ENCODE data around the gene VSX1.

The VSX1 gene

DNA sequence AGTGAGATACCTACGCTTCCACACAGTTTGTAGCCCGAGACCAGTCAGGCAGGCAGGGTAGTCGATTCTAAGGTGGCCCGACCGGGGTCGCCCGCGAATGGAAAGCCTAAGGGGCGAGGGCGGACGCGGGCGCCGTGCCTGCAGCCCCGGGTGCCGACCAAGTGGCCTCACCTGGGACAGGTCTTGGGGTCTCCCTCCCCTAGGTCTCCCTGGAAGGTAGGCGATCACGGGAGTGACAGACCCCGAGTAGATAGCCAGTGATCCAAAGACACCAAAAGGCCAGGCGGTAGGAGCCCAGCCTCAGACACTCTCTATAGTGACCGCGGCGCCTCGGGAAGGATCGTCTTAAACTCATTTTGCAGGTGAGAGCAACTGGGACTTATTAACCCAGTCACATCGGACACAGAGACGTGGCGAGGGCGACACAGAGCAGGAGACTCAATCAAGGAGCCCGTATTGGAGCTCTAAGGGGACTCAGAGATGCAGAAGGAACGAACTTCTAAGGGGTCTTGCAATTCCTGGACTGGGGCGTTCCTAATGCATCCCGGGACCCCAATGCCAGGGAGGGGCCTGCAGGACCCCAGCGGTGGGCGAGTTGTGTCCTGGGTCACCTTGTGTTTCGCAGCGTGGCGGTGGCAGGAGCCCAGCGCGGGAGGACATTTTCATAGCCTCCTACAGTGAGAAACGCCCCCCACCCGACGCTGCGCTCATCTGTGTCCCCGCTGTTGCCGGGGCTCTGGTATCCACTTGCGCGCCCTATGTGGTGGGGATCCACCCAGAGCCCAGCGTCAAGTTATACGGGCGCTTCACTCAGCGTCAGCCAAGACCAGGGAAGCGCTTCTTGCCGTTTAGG is 2.1 kb upstream of the VSX1 start:
- Histone ChIP-seq H3K9ac (ENCODE audit: low read length) (no peak overlapping the region), H3K27ac (ENCODE audit: low read depth, low read length) (no peak overlapping the region), H3K4me1 (ENCODE audit: control insufficient read depth, insufficient read depth, low read length) (no peaks in the 10 kb centered on the region), H3K4me3 (ENCODE audit: low read length) (no peak overlapping the region), H3K36me3 (ENCODE audit: control insufficient read depth, insufficient read depth, low read length) (no peaks in the 10 kb centered on the region), H3K27me3 (ENCODE audit: control insufficient read depth, insufficient read depth, low read length) (peaks cover 53% of the 10 kb centered on the region)

DNA sequence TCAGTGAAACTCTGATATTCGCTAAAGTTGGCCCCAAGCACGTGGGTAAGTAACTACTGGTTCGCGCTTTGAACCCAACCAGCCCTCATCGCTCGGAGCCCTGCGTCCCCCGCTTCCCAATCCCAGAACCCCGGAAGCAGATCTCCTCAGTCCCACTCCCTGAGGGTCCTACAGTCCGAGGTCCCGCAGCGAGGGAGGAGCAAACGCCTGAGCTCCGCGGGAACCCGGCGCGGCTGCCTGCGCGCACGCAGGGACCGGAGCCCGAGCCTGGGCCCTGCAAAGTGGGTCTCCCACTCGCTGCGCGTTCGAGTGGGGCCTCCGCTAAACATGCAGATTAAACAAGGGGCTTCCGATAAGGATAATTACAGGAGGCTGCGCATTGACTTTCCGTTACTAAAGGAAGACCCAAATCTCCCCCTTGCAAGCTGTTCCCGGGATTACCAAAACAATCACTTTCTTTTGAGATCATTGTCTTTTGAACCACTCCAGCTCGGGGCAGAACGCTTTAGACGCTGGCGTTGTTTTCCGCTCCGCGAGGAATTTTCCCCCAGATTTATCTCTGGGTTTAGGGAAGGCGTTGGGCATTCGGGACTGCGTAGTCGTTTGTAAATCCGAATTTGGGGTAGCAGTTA is 1.3 kb upstream of the VSX1 start:
- no peaks in the 10 kb centered on the region for H3K36me3 ChIP-seq (ENCODE audit: control insufficient read depth, insufficient read depth, low read length)
- H3K4me1 ChIP-seq (ENCODE audit: control insufficient read depth, insufficient read depth, low read length): no peaks in the 10 kb centered on the region
- no peak overlapping the region for H3K9ac ChIP-seq (ENCODE audit: low read length)
- H3K27me3 ChIP-seq (ENCODE audit: control insufficient read depth, insufficient read depth, low read length): peaks cover 51% of the 10 kb centered on the region
- H3K27ac ChIP-seq (ENCODE audit: low read depth, low read length): no peak overlapping the region
- no peak overlapping the region for H3K4me3 ChIP-seq (ENCODE audit: low read length)

DNA sequence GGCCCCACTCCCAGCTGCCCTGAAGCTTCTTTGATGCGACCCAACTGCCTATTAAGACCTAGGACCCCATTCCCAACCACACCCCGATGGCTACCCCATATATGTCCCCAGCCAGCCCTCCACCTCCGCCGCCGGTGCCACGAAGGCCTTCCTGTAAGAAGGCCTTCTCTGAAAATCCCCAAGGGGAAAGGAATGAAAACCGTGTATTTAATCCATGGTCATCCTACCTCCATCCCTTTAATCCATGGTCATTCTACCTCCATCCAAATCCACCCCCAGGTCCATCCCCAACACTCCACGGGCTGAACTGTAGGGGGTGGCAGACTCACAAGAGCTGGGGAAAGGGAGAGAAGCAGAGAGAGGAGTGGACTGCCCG is 545 bp upstream of the VSX1 start:
- Histone ChIP-seq H3K36me3 (ENCODE audit: control insufficient read depth, insufficient read depth, low read length) (no peaks in the 10 kb centered on the region), H3K4me3 (ENCODE audit: low read length) (no peak overlapping the region), H3K27me3 (ENCODE audit: control insufficient read depth, insufficient read depth, low read length) (peaks cover 45% of the 10 kb centered on the region), H3K9ac (ENCODE audit: low read length) (no peak overlapping the region), H3K27ac (ENCODE audit: low read depth, low read length) (no peak overlapping the region), H3K4me1 (ENCODE audit: control insufficient read depth, insufficient read depth, low read length) (peaks cover 4% of the 10 kb centered on the region)

DNA sequence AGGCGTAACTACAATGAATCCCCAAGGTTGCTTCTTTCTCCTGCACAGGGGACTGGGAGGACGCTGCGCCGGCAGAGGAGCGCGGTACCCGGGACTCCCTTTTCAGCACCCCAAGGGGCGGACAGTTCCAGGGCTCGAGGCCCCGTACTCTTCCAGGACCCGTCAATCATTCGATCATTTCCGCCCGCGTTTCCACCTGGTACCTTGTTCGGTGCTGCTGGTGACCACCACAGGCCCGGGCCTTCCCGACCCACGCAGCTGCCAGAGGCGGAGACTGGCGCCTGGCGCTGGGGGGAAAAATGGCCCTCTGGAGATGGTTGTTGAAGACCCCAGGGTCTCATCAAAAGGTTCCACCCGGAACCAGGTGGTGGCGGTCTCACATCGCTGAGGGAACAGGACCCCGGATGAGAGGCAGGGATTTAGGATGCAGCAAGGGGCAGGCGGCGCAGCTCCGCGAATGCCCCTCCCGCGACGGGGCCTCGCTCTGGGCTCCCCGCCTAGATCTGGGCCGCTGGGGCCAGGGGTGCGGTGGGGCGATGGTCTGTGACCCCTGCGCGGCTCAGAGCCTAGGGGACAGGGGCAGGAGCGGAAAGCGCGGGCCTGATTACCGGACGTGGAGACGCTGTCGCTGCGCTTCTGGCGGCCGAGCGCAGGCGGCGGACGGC is 744 bp downstream of the VSX1 start:
- Histone ChIP-seq H3K27me3 (ENCODE audit: control insufficient read depth, insufficient read depth, low read length) (peaks cover 42% of the 10 kb centered on the region), H3K9ac (ENCODE audit: low read length) (no peak overlapping the region), H3K4me1 (ENCODE audit: control insufficient read depth, insufficient read depth, low read length) (peaks cover 4% of the 10 kb centered on the region), H3K27ac (ENCODE audit: low read depth, low read length) (no peak overlapping the region), H3K4me3 (ENCODE audit: low read length) (no peak overlapping the region), H3K36me3 (ENCODE audit: control insufficient read depth, insufficient read depth, low read length) (no peaks in the 10 kb centered on the region)

DNA sequence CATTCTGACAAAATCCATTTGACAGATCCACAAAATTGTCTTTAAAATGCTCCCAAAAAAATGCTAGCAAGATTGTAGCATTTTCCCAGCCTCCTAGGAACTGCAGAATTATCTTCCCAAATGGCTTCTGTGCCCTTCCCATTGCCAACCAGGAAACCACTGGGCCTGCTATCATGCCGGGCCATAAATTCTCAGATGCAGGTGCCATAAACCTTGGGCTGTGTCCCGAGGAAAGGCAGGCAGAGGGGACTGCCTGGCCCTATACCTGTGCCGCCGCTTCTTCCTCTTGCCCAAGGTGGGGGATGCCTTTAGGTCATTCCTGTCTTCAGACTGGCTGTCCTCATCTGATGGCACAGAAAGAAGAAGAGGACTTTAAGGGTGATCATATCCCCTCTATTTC is 2.8 kb downstream of the VSX1 start:
- no peak overlapping the region for H3K9ac ChIP-seq (ENCODE audit: low read length)
- H3K36me3 ChIP-seq (ENCODE audit: control insufficient read depth, insufficient read depth, low read length): no peaks in the 10 kb centered on the region
- peaks cover 4% of the 10 kb centered on the region for H3K4me1 ChIP-seq (ENCODE audit: control insufficient read depth, insufficient read depth, low read length)
- H3K27ac ChIP-seq (ENCODE audit: low read depth, low read length): no peak overlapping the region
- no peak overlapping the region for H3K4me3 ChIP-seq (ENCODE audit: low read length)
- peaks cover 26% of the 10 kb centered on the region for H3K27me3 ChIP-seq (ENCODE audit: control insufficient read depth, insufficient read depth, low read length)

DNA sequence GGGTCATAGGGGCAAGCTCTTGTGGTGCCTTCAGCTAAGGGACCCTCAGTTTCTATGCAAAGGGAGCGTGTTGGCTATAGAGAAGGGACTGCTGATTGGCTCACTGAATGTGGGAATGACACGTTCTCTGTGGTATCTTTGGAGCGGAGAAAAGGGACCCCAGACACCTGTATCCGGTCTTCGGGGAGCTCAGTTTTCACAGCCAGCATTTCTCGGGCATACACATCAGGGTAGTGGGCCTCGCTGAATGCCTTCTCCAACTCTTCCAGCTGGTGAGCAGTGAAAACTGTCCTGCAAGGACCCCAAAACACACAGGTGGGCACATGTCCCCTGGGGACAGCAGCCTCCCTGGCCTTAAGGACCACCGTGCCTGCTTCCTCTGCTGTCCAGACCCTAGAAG is 3.3 kb downstream of the VSX1 start:
- H3K4me1 ChIP-seq (ENCODE audit: control insufficient read depth, insufficient read depth, low read length): peaks cover 4% of the 10 kb centered on the region
- H3K4me3 ChIP-seq (ENCODE audit: low read length): no peak overlapping the region
- peaks cover 23% of the 10 kb centered on the region for H3K27me3 ChIP-seq (ENCODE audit: control insufficient read depth, insufficient read depth, low read length)
- H3K9ac ChIP-seq (ENCODE audit: low read length): no peak overlapping the region
- no peaks in the 10 kb centered on the region for H3K36me3 ChIP-seq (ENCODE audit: control insufficient read depth, insufficient read depth, low read length)
- H3K27ac ChIP-seq (ENCODE audit: low read depth, low read length): no peak overlapping the region

DNA sequence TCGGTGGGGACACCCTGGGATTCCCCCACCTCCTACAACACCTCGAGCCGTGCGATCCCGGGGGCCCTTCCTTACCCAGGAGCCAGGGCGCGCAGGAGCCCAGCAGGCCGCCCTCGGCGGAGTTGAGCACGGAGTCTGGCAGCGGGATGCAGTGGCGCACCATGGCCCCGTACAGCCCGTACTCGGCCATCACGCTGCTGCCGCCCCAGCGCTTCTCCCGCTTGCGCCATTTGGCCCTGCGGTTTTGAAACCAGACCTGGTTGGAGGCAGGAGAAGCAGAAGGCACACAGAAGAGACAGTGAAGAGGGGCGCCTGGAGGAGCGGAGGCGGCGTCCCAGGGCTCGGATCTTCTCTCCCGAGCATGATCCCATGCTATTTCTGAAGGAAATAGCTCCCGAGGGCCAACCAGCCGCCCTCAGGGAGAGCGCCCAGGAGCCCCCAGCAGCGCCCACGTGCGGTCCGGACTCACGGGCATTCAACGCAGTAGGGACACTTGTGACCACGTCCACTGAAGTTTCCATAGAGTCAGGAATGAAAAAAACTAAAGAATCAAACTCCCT is 4.3 kb downstream of the VSX1 start:
- Histone ChIP-seq H3K4me3 (ENCODE audit: low read length) (peak overlapping the region; percentile 57), H3K27me3 (ENCODE audit: control insufficient read depth, insufficient read depth, low read length) (peaks cover 17% of the 10 kb centered on the region), H3K9ac (ENCODE audit: low read length) (no peak overlapping the region), H3K27ac (ENCODE audit: low read depth, low read length) (no peak overlapping the region), H3K36me3 (ENCODE audit: control insufficient read depth, insufficient read depth, low read length) (no peaks in the 10 kb centered on the region), H3K4me1 (ENCODE audit: control insufficient read depth, insufficient read depth, low read length) (peaks cover 4% of the 10 kb centered on the region)

DNA sequence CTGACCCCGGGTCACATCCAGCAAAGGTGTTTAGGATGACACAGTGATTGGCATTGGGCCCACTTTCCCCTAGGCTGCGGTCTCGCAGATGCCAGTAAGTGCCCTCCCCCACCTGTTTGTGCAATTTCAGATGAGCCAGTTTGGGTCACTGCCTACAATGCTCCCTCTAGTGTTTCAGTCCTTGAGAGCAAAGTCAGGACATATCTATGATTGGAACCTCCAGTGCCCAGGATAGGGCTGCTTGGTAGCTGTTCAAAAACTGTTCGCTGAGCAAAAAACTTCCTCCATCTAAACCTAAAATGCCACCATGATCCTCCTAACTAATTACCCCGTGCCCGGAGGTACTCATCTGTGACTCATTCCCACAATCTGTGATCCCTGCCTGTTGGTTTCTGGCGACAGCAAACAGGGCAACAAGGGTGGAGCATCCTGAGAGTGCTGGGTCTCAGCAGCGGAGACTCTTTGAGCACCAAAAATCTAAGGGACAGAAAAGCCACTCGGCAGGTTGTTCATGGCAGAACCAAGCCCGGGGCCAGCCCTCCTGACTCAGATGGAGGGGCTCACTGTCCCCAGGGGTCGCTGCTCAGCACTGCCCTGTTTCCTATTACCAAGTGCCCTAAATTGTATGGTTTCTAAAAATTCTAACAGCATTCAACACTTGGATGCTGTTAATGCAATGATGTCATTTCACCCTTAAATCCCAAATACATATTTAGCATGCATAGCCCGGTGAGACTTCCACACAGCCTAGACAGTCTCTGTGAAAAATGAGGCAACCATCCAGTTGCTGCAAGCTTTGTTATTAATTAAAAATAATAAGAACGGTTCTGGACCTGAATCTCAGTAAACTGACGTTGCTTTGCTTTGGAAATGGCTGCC is 5.0 kb downstream of the VSX1 start:
- Histone ChIP-seq H3K27me3 (ENCODE audit: control insufficient read depth, insufficient read depth, low read length) (peaks cover 12% of the 10 kb centered on the region), H3K27ac (ENCODE audit: low read depth, low read length) (no peak overlapping the region), H3K4me1 (ENCODE audit: control insufficient read depth, insufficient read depth, low read length) (peaks cover 4% of the 10 kb centered on the region), H3K36me3 (ENCODE audit: control insufficient read depth, insufficient read depth, low read length) (no peaks in the 10 kb centered on the region), H3K9ac (ENCODE audit: low read length) (no peak overlapping the region), H3K4me3 (ENCODE audit: low read length) (peak overlapping the region; percentile 57)

DNA sequence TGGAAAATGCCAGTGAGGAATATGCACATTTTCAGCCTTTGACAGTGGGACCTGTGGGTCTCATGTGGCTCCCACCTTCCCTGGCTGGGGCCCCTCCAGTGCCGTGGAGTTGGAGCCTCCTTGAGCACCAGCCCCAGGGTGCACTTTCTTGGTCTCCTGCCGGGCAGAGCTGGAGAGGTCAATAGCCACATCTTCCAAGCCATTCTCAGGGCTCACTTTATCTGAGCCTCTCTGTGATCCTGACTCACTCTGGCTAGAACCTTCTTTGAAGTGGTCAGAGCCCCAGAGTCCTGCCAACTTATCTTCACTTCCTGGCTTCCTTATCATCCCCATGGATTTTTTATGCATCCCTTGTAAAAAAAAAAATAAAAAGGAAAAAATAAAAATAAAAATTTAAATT is 5.7 kb downstream of the VSX1 start:
- no peak overlapping the region for H3K27ac ChIP-seq (ENCODE audit: low read depth, low read length)
- H3K4me3 ChIP-seq (ENCODE audit: low read length): no peak overlapping the region
- H3K36me3 ChIP-seq (ENCODE audit: control insufficient read depth, insufficient read depth, low read length): no peaks in the 10 kb centered on the region
- H3K4me1 ChIP-seq (ENCODE audit: control insufficient read depth, insufficient read depth, low read length): peaks cover 4% of the 10 kb centered on the region
- H3K27me3 ChIP-seq (ENCODE audit: control insufficient read depth, insufficient read depth, low read length): peaks cover 10% of the 10 kb centered on the region
- H3K9ac ChIP-seq (ENCODE audit: low read length): no peak overlapping the region

DNA sequence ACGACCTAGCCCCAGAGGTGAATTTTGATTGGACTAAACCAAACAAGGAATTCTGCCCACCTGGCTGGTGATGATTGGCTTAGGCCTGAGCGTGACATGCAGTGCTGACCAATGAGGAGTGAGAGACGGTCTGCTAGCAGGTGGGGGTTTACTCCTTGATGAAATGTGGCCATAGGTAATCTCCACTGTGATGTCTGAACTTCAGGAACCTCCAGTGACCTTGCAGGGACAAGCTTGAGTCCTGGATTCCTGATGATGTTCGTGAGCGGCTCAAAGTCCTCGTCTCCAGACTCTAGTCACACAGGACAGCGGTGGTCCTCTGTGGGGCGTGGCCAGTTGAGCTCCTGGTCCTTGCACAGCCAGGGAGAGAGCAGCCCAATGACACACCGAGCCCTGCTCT is 8.4 kb downstream of the VSX1 start:
- no peak overlapping the region for H3K27ac ChIP-seq (ENCODE audit: low read depth, low read length)
- H3K9ac ChIP-seq (ENCODE audit: low read length): no peak overlapping the region
- H3K4me3 ChIP-seq (ENCODE audit: low read length): no peak overlapping the region
- peaks cover 4% of the 10 kb centered on the region for H3K27me3 ChIP-seq (ENCODE audit: control insufficient read depth, insufficient read depth, low read length)
- no peaks in the 10 kb centered on the region for H3K36me3 ChIP-seq (ENCODE audit: control insufficient read depth, insufficient read depth, low read length)
- H3K4me1 ChIP-seq (ENCODE audit: control insufficient read depth, insufficient read depth, low read length): peaks cover 4% of the 10 kb centered on the region

DNA sequence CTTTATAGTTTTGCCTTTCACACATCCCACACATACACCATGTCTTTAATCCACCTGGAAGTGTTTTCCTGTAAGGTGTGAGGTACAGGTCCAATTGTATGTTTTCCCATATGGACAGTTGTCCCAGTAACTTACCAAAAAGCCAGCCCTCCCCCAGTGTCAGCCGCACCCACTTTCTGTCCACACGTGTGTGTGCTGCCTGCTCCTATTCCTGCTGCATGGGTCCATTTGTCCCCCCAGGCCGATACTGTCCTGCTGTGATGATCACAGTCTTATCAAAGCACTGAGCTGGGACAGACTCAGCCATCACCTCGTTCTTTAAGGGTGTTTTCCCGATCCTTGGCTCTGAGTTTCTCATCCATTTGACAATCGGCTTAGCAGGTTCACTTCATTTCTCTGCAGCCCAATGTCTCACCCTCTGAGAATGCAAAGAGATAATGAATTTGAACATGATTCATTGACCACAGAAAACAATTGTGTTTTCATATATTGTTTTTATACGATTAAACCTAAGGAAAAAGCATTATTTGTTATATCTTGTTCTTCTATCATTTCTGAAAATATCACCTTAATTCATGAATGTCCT is 9.6 kb downstream of the VSX1 start:
- Histone ChIP-seq H3K36me3 (ENCODE audit: control insufficient read depth, insufficient read depth, low read length) (no peaks in the 10 kb centered on the region), H3K4me3 (ENCODE audit: low read length) (no peak overlapping the region), H3K27ac (ENCODE audit: low read depth, low read length) (no peak overlapping the region), H3K27me3 (ENCODE audit: control insufficient read depth, insufficient read depth, low read length) (peaks cover 4% of the 10 kb centered on the region), H3K4me1 (ENCODE audit: control insufficient read depth, insufficient read depth, low read length) (no peaks in the 10 kb centered on the region), H3K9ac (ENCODE audit: low read length) (no peak overlapping the region)
